Activated CD8-positive, alpha-beta memory T cell treated with anti-CD3 and anti-CD28 coated beads, Interleukin-2, amount 50 U/mL, for 24 hours (primary cell): ENCODE data around the gene UBA1.

Experiments used
- DNase-seq: peaks from one replicate; pipeline ENCODE4 v3.0.0-alpha.2; 2020; ENCODE audit errors: extremely low read depth

Gene UBA1

GRCh38 chrX:47169726-47170515 is 23.7 kb upstream of the UBA1 start:
- no peak for DNase-seq

GRCh38 chrX:47170861-47171692 is 22.6 kb upstream of the UBA1 start:
- DNase-seq, result no peak

GRCh38 chrX:47171996-47172395 is 21.6 kb upstream of the UBA1 start:
- no peak for DNase-seq

- DNase-seq, result no peak
Measured at GRCh38 chrX:47172549-47172948, 21.1 kb upstream of the UBA1 start.

GRCh38 chrX:47172971-47173792 is 20.4 kb upstream of the UBA1 start:
- DNase-seq, result no peak

GRCh38 chrX:47174376-47174775 is 19.3 kb upstream of the UBA1 start:
- DNase-seq, result no peak

GRCh38 chrX:47174846-47175587 is 18.6 kb upstream of the UBA1 start:
- no peak for DNase-seq

- no peak for DNase-seq
Measured at GRCh38 chrX:47175588-47175980, 18.0 kb upstream of the UBA1 start.

- no peak for DNase-seq
Measured at GRCh38 chrX:47176101-47176740, 17.4 kb upstream of the UBA1 start.

GRCh38 chrX:47177079-47177478 is 16.6 kb upstream of the UBA1 start:
- no peak for DNase-seq

GRCh38 chrX:47178337-47178736 is 15.3 kb upstream of the UBA1 start:
- no peak for DNase-seq

- no peak for DNase-seq
Measured at GRCh38 chrX:47179221-47179927, 14.3 kb upstream of the UBA1 start.

- no peak for DNase-seq
Measured at GRCh38 chrX:47179928-47180255, 13.7 kb upstream of the UBA1 start.

- DNase-seq, result no peak
Measured at GRCh38 chrX:47180346-47180745, 13.3 kb upstream of the UBA1 start.

GRCh38 chrX:47181301-47181700 is 12.3 kb upstream of the UBA1 start:
- no peak for DNase-seq

- no peak for DNase-seq
Measured at GRCh38 chrX:47182106-47182700, 11.4 kb upstream of the UBA1 start.

- DNase-seq, result no peak
Measured at GRCh38 chrX:47184486-47184885, 9.1 kb upstream of the UBA1 start.

GRCh38 chrX:47185241-47185640 is 8.4 kb upstream of the UBA1 start:
- no peak for DNase-seq

- no peak for DNase-seq
Measured at GRCh38 chrX:47186096-47186740, 7.4 kb upstream of the UBA1 start.
